ENCODE results near the gene ZNF564.

DNA sequence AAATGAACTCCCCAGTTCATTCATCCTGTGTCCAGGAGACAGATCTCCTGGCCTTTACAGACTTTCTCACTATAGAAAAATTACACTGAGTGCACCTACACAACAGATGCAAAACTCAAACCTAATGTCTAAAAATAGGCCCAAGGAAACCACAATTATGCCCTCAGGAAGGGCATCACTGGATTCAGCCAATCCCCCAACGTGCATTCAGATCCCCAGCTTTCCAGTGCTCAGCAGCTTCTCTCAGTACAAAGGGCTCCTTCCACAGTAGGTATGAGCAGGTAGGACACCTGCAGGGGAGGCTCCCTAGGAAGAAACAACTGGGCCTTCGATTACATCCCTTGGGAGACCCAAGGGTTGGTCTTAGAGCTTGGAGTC lies 68.8 kb downstream of the ZNF564 start:
- TF ChIP-seq, protein P1, sequence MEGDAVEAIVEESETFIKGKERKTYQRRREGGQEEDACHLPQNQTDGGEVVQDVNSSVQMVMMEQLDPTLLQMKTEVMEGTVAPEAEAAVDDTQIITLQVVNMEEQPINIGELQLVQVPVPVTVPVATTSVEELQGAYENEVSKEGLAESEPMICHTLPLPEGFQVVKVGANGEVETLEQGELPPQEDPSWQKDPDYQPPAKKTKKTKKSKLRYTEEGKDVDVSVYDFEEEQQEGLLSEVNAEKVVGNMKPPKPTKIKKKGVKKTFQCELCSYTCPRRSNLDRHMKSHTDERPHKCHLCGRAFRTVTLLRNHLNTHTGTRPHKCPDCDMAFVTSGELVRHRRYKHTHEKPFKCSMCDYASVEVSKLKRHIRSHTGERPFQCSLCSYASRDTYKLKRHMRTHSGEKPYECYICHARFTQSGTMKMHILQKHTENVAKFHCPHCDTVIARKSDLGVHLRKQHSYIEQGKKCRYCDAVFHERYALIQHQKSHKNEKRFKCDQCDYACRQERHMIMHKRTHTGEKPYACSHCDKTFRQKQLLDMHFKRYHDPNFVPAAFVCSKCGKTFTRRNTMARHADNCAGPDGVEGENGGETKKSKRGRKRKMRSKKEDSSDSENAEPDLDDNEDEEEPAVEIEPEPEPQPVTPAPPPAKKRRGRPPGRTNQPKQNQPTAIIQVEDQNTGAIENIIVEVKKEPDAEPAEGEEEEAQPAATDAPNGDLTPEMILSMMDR (IDR thresholded peaks at IDR 0.05): no peak
- TF ChIP-seq POLR2AphosphoS5 (IDR thresholded peaks at IDR 0.05): no peak
- no peak for TF ChIP-seq POLR2A (IDR thresholded peaks at IDR 0.05)
